Parathyroid adenoma (tissue), 2 donors: ENCODE data around the gene MAVS.

Source experiments
- H2AFZ ChIP-seq: fragments of 300-600 bp; sonication (generic); one replicate; pipeline ENCODE4 v1.7.0; 2017; ENCODE audit warnings: antibody characterized with exemption, mild to moderate bottlenecking
- H3K27ac ChIP-seq: fragments of 300-600 bp; sonication (generic); one replicate; pipeline ENCODE4 v1.7.0; 2017
- H3K27me3 ChIP-seq: fragments of 300-600 bp; sonication (generic); one replicate; pipeline ENCODE4 v1.7.0; 2017; ENCODE audit warnings: low read length; ENCODE audit not compliant: control insufficient read depth, insufficient read depth
- H3K36me3 ChIP-seq: fragments of 300-600 bp; sonication (generic); one replicate; pipeline ENCODE4 v1.7.0; 2017; ENCODE audit warnings: low read length; ENCODE audit not compliant: control insufficient read depth, insufficient read depth
- H3K4me1 ChIP-seq: fragments of 300-600 bp; sonication (generic); one replicate; pipeline ENCODE4 v1.7.0; 2017; ENCODE audit warnings: control low read depth
- H3K4me2 ChIP-seq: fragments of 300-600 bp; sonication (generic); one replicate; pipeline ENCODE4 v1.7.0; 2017; ENCODE audit warnings: low read length
- H3K4me3 ChIP-seq: fragments of 300-600 bp; sonication (generic); one replicate; pipeline ENCODE4 v1.7.0; 2017; ENCODE audit warnings: low read depth, low read length
- H3K79me2 ChIP-seq: fragments of 300-600 bp; sonication (generic); one replicate; pipeline ENCODE4 v1.7.0; 2017; ENCODE audit warnings: control low read depth
- H3K9ac ChIP-seq: fragments of 300-600 bp; sonication (generic); one replicate; pipeline ENCODE4 v1.7.0; 2017; ENCODE audit warnings: mild to moderate bottlenecking
- H3K9me3 ChIP-seq: fragments of 300-600 bp; sonication (generic); one replicate; pipeline ENCODE4 v1.7.0; 2017; ENCODE audit warnings: low read length; ENCODE audit not compliant: control insufficient read depth
- TF ChIP-seq, protein P1 (sequence below): fragments of 300-600 bp; sonication (generic); IDR thresholded peaks from one replicate; pipeline ENCODE4 v1.7.0; 2017; ENCODE audit warnings: antibody characterized with exemption, mild to moderate bottlenecking
- donor health status: primary hyperparathyroidism.

The MAVS gene

DNA sequence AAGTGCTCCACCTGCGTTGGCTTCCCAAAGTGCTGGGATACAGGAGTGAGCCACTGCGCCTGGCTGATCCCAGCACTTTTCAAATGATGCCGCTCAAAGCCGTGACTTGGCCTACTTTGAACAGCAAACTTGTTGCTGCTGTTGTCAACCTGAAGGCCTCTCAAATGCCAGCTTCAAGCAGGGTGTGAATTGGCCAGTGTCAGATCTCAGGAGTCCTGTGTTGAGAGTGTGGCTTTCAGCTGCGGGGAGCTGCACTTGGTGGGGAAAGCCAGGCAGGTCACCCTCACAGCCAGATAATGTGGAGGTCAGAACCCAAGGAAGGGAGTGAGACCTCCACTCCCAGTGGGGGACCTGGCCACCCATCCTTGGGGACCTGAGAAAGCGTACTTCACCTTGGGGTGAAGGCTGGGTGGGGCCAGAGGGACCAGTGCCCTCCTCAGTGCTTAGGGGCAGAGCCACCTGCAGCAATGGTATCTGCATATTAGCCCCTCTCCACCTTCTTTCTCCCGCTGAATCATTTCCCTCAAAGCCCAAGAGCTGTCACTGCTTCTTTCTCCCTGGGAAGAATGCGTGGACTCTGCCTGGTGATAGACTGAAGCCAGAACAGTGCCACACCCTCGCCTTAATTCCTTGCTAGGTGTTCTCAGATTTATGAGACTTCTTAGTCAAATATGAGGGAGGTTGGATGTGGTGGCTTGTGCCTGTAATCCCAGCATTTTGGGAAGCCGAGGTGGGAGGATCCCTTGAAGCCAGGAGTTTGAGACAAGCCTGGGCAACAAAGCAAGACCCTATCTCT lies 23.4 kb downstream of the MAVS start:
- Histone ChIP-seq H3K36me3 (no peaks in the 10 kb centered on the region), H3K4me1 (no peaks in the 10 kb centered on the region), H3K27ac (no peak overlapping the region), H3K27me3 (no peaks in the 10 kb centered on the region), H3K4me2 (no peak overlapping the region), H3K9me3 (no peaks in the 10 kb centered on the region), H3K9ac (no peak overlapping the region), H3K4me3 (no peak overlapping the region), H2AFZ (no peak overlapping the region), H3K79me2 (no peaks in the 10 kb centered on the region)
- TF ChIP-seq, protein P1, sequence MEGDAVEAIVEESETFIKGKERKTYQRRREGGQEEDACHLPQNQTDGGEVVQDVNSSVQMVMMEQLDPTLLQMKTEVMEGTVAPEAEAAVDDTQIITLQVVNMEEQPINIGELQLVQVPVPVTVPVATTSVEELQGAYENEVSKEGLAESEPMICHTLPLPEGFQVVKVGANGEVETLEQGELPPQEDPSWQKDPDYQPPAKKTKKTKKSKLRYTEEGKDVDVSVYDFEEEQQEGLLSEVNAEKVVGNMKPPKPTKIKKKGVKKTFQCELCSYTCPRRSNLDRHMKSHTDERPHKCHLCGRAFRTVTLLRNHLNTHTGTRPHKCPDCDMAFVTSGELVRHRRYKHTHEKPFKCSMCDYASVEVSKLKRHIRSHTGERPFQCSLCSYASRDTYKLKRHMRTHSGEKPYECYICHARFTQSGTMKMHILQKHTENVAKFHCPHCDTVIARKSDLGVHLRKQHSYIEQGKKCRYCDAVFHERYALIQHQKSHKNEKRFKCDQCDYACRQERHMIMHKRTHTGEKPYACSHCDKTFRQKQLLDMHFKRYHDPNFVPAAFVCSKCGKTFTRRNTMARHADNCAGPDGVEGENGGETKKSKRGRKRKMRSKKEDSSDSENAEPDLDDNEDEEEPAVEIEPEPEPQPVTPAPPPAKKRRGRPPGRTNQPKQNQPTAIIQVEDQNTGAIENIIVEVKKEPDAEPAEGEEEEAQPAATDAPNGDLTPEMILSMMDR = no peak

DNA sequence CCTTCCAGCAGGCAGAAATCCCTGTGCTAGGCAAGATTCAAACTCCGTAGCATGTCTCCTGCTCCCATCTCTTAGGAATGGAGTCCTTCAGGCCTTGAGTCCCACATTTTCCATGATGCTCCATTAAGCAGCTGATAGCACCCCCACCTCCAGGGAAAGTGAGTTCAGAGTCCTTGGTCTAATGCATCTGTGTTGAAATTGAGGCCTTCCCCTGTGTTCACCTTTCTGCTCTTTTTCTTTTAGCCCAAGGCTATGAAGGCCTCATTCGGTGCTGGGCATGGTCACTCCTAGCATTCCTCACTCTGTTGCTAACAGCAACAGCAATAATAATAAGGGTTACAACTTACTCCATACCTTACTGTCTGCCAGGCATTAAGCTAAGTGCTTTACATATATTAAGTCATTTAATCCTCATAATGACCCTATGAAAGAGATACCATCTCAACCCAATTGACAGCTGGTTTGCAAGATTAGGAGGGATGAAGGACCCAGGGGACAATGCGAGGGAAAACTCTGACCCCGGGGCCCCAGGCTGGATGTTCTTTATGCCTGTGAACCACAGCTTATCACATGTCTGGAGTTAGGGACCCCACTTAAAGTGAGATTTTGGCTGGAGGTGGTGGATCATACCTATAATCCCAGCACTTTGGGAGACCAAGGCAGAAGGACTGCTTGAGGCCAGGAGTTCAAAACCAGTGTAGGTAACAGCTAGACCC lies 25.1 kb downstream of the MAVS start:
- no peak overlapping the region for H3K4me2 ChIP-seq
- H3K9ac ChIP-seq = no peak overlapping the region
- H2AFZ ChIP-seq = no peak overlapping the region
- no peaks in the 10 kb centered on the region for H3K4me1 ChIP-seq
- no peaks in the 10 kb centered on the region for H3K9me3 ChIP-seq
- no peak overlapping the region for H3K4me3 ChIP-seq
- no peak overlapping the region for H3K27ac ChIP-seq
- no peaks in the 10 kb centered on the region for H3K27me3 ChIP-seq
- H3K79me2 ChIP-seq = no peaks in the 10 kb centered on the region
- TF ChIP-seq, protein P1 = no peak
- no peaks in the 10 kb centered on the region for H3K36me3 ChIP-seq

DNA sequence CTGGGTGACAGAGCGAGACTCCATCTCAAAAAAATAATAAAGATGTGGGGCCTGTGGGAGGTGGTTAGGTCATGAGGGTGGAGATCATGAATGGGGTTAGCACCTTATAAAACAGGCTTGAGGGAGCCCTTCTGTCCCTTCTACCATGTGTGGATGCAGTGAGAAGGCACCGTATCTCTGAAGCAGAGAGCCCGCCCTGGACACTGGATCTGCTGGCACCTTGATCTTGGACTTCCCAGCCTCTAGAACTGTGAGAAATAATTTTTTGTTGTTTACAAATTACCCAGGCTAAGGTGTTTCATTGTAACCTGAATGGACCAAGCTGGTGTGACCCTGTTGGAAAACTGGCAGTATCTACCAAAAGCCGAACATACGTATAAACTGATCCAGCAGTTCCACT lies 26.9 kb downstream of the MAVS start:
- Histone ChIP-seq H3K27ac (no peak overlapping the region), H3K36me3 (no peaks in the 10 kb centered on the region), H3K9me3 (no peaks in the 10 kb centered on the region), H3K4me1 (no peaks in the 10 kb centered on the region), H2AFZ (no peak overlapping the region), H3K4me3 (no peak overlapping the region), H3K4me2 (no peak overlapping the region), H3K79me2 (no peaks in the 10 kb centered on the region), H3K27me3 (no peaks in the 10 kb centered on the region), H3K9ac (no peak overlapping the region)
- TF ChIP-seq, protein P1 = no peak

DNA sequence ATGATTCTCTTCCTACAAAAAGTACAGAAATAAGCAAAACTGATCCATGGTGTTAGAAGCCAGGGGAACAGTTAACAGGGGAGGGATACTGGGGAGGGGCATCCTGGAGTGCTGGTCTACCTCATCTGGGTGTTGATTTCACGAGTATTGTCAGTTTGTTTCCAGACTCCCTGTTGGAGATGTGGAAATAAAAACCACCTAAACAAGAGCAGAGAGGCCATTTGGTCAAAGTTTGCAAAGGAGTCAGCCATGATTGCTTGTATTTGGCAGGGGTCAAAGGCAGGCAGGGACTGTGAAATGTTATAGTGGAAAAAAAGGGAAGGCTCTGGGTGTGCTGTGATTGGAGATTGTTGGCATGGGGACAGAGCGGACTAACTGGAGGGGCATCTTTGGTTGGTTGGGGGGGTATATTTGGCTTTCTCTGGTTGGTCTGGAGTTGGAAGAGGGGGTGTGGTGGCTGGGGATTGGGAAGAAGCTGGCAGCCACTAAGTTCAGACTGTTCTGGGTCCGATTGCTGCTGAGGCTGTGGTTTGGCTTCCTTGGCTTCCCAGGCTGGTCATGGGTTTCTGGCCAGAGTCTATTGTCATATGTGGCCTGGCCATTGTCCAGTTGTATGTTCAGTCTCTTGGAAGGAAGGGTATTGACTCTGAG lies 27.7 kb downstream of the MAVS start:
- Histone ChIP-seq H3K9me3 (no peaks in the 10 kb centered on the region), H3K9ac (no peak overlapping the region), H3K79me2 (no peaks in the 10 kb centered on the region), H3K27ac (no peak overlapping the region), H3K4me3 (no peak overlapping the region), H3K27me3 (no peaks in the 10 kb centered on the region), H2AFZ (no peak overlapping the region), H3K36me3 (no peaks in the 10 kb centered on the region), H3K4me1 (no peaks in the 10 kb centered on the region), H3K4me2 (no peak overlapping the region)
- TF ChIP-seq, protein P1 = no peak
